Measurements from ENCODE around the gene CLCA4. TPM values are rescaled to one million over a fixed set of nuclear protein-coding genes. Genes with fewer than 3 reads are reported as not detected.

The CLCA4 gene
- total RNA-seq, 1 donor from 2014 or later = 0.13 TPM

DNA sequence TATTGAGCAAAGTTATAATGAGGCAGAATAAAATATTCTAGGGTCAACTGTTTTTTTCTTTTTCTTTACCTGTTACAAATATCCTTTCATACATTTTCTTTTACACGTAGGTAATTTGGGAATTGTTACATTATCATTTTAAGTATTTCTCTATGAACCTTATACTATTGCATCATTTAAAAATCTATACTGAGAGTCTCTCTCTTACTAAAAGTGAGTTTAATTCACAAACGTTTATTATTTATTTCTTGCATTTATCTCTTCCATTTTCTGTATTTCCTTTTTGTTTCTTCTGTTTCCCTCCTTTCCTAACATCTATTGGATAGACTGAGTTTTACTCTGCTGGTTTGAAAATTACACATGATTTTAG lies 25.4 kb upstream of the CLCA4 start:
- DNase-seq (ENCODE audit: low spot score) = no peak
- intact Hi-C loops (cut with DNase I) = no loop called here

DNA sequence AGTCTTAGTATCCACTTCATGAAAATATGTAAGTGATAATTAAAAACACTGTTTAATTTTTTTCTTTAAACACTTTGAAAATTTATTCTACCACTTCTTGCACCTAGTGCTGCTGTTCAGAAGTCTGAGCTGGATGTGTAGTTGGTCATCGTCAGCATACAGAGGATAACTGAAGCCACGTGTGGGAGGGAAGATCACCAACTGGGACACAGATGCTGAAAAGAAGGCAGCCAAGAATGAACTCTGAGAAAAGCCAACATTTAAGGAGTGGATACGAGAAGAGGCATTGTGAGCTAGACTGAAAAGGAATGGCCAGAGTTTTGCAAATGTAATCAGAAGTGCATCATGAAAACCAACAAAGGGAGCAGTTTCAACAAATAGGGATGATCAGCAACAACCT lies 24.6 kb upstream of the CLCA4 start:
- intact Hi-C loops (cut with DNase I) = no loop called here
- DNase-seq (ENCODE audit: low spot score) = no peak

DNA sequence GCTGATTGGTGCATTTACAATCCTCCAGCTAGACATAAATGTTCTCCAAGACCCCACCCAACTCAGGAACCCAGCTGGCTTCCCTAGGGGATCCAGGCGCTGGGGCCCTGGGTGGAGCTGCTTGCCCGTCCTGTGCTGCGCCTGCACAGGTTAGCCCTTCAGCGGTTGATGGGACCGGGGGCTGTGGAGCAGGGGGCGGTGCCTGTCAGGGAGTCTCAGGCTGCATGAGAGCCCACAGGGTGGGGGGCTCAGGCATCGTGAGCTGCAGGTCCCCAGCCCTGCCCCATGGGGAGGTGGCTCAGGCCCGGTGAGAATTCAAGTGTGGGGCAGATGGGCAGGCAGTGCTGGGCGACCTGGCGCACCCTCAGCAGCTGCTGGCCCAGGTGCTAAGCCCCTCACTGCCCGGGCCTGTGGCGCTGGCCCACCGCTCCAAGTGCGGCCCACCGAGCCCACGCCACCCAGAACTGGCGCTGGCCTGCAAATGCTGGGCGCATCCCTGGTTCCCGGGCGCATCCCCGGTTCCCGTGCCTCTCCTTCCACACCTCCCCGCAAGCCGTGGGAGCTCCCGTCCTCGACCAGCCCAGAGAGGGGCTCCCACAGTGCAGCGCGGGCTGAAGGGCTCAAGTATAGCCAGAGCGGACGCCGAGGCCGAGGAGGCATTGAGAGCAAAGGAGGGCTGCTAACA lies 23.1 kb upstream of the CLCA4 start:
- intact Hi-C loops (cut with DNase I) = no loop called here
- no peak for DNase-seq (ENCODE audit: low spot score)

DNA sequence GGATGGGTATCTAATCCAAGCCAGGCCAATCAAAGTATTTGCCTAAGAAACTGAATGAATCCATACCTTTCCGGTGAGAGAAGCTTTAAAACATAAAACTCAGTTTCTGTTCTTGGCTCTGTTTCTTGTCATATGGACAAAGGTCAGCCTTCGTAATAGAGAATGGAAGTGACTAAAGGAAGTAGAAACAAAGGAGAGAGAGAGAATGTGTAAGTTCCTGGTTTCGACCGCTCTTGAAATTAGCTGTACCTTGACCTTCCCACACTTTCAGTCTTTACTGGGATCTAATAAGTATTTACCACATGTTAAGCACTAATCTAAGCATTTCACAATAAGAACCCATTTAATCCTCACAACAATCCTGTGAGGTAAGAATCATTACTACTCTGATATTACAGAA lies 19.6 kb upstream of the CLCA4 start:
- intact Hi-C loops (cut with DNase I) = no loop called here

DNA sequence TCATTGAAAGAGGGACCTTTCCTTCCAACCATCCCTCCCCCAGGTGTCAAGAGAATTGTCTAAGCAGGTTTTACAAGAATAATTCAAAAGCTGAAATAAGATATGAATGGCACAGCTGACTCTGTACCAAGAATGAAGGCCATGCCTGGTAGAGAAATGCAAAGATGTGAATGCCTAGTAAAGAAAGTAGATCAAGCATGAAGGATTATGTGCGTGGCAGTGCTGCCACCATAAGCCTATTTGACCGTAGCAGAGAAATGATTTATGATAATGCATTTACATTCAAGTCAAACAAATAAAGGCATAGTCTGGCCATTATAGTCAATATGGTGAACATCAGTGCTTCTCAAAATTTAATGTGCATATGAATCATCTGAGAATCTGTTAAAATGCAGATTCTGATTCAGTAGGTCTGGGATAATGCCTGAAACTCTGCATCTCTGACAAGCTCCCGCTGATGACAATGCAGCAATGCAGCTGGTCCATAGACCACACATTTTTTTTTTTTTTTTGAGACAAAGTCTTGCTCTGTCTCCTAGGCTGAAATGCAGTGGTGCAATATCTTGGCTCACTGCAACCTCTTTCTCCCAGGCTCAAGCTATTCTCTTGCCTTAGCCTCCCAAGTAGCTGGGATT lies 16.6 kb upstream of the CLCA4 start:
- DNase-seq (ENCODE audit: low spot score) = no peak
- intact Hi-C loops (cut with DNase I) = no loop called here

More for the DNA sequence above, 19.6 kb upstream of the CLCA4 start:
- no peak for DNase-seq (ENCODE audit: low spot score)

DNA sequence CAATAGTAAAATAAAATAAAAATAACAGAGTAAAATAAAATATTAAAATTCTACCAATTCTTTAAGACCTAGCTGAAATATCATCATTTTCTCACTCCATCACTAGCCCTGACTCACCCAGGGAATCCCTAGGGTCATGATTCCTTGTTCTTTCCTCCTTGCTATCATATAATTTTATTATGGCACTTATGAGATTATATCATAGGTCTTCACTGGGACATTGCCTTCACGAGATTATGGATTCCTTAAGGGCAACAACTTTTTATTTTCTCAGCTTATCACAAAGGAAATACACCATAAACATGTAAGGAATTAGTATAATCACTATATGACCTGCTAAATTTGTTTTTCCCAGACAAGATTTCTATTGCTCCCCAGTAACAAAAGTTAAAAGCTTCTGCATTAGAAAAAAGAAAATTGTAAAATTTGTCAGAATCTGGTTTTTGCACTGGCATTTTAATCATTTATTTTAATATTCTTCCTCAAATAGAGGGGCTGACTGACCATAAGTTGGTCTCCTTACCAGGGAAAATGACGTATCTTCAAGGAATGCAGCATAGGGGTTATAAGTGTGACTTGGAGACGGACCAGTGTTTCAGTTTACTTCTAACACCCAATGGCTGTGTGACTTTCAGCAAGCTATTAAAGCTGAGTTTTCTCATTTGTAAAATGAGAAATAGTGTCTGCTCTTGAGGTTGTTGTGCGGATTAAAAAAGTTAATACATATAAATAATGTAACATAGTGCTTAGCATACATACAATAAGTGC lies 8.8 kb upstream of the CLCA4 start:
- intact Hi-C loops (cut with DNase I) = no loop called here
- DNase-seq (ENCODE audit: low spot score) = no peak

DNA sequence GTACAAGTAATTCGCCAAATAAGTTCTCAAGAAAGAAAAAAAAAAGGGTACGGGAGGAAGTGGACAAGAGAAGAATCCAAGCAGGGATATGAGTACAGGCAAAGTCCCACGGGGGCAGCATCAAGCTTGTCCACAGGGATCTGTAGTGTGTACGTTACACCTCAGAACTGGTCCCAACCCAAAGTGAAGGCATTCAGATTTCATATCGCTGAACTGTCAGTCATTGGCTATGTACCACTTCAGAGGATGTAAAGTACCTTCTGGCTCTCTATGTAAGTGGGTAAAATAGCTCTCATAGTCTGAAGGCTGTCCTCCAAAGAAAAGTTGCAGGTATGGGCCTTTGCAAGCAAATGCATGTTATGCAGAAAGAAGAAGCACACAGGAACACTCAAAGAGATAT lies 8.1 kb upstream of the CLCA4 start:
- intact Hi-C loops (cut with DNase I) = no loop called here
- DNase-seq (ENCODE audit: low spot score) = no peak

DNA sequence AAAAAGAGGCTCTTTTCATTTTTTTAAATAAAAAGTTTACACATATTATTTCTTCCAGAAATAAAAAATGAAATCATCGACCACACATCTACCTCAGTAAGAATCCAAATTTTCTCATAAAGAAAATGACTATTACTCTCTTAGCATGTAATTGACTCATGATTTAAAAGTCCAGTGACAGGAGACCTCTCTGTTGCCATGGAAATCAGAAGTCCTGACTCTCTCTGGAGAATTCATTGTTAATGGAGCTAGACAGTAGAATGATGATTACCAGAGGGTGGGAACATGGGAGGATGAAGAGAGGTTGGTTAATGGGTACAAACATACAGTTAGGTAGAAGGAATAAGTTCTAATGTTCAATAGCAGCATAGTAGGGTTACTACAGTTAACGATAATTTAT lies 5.0 kb upstream of the CLCA4 start:
- intact Hi-C loops (cut with DNase I) = no loop called here

DNA sequence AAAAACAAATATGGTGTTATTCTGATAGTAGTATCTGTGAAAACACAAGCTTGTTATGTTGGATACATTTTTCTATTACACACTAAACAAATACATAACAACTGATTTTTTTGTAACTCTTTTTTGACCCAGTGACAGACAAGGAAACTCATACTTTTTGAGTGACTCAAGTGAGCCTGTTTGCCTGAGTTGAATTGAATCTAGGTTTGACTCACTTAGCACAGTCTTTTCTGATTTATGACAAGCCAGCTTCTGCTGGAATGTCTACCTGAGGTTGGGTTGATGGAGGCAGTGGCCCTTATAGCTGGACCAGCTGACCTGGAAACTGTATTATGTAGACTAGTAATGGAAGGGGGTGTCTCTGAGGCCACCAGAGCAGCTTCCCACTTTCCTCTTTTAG lies 4.2 kb upstream of the CLCA4 start:
- intact Hi-C loops (cut with DNase I) = no loop called here
- DNase-seq (ENCODE audit: low spot score) = no peak

More for the DNA sequence above, 5.0 kb upstream of the CLCA4 start:
- DNase-seq (ENCODE audit: low spot score) = no peak

DNA sequence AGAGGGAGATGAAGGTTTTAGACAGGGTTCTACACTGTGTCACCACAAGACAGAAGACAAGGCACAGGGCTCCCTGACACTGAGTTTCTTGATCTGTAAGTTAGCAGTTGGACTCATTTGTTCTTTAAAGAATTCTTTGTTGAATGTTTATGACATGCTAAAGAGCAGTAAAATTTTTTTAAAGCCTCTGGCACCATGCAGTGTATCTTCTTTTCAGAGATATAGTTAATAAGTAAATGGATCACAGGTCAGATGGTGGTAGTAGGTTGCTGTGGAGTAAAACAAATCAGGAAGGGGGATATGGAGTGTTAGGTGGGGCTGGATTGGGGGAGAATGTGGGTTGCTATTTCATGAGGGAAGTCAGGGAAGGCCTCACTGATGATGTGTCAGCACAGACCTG lies 2.0 kb downstream of the CLCA4 start:
- no peak for DNase-seq (ENCODE audit: low spot score)
- intact Hi-C loops (cut with DNase I) = no loop called here

DNA sequence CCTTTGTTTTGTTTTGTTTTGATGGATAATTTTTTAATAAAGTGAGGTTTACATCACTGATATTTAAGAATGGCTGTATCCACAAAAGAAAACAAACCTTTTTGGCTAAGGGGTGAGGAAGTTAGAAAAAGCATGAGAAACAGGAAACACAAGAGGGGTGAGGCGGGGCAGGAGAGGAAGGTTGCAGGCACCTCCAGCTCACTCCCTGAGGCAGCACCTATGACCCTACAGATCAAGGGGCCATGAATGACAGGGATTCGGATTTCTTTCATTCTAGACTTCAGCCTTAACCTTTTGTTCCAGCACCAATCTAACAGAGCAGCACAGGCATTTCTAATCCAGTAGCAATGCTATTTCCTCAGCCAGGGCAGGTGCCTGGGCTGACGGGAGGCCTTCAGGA lies 4.4 kb downstream of the CLCA4 start:
- no peak for DNase-seq (ENCODE audit: low spot score)
- intact Hi-C loops (cut with DNase I) = no loop called here

DNA sequence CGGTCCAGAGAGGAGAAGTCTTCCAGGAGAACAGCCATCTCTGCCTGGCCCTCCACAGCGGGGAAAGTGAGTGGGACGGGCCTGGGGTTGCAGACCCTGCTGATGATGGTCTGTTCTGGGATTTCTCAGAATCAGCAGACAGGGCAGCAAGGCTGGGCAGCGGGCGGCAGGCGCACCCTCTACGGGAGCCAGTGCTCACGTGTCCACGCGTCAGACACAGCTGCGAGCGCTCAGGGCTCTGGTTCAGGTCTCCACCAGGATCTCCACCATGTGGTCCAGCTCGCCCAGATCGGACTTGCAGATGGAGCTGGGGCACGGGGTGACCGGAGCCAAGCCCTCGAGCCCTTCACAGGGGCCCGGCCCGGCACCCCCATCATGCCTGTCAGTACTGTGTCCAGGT lies 5.5 kb downstream of the CLCA4 start:
- intact Hi-C loops (cut with DNase I) = no loop called here
- DNase-seq (ENCODE audit: low spot score) = no peak

DNA sequence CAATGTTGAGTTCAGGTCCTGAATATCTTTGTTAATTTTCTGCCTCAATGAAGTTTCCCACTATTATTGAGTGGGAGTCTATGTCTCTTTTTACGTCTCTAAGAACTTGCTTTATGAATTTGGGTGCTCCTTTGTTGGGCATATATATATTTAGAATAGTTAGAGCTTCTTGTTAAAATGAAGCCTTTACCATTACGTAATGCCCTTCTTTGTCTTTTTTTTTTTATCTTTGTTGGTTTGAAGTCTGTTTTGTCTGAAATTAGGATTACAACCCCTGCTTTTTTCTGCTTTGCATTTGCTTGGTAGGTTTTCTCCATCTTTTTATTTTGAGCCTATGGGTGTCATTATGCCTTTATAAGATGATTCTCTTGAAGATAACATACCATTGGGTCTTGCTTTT lies 10.9 kb downstream of the CLCA4 start:
- DNase-seq (ENCODE audit: low spot score) = no peak
- intact Hi-C loops (cut with DNase I) = no loop called here

DNA sequence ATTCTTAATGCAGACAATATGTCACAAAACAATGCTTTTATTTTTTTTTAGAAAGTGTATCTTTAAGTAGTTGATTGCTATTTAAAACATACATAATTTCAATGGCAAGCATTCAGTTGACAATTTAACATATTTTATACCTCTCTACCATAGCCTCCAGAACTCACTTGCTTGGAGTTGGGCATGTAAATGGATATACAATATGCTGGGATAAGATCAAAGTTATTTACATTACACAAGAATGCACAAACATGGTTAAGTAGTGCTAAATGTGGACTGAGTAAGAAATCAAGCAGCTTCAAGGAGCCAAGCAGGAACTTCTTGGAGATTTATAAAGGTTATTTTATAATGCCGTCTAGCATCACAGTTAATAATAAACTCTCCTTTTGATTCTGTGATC lies 17.0 kb downstream of the CLCA4 start:
- intact Hi-C loops (cut with DNase I) = no loop called here
- DNase-seq (ENCODE audit: low spot score) = no peak

DNA sequence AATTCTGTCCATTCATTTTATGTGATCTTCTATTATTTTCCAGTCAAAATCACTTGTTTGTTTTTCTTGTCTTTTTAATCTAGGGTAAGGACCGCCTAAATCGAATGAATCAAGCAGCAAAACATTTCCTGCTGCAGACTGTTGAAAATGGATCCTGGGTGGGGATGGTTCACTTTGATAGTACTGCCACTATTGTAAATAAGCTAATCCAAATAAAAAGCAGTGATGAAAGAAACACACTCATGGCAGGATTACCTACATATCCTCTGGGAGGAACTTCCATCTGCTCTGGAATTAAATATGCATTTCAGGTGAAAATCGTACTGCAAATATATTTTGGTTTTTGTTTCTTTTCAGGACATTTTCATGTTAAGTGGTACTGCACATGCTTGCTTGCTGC lies 20.5 kb downstream of the CLCA4 start:
- intact Hi-C loops (cut with DNase I) = no loop called here
- DNase-seq (ENCODE audit: low spot score) = no peak

DNA sequence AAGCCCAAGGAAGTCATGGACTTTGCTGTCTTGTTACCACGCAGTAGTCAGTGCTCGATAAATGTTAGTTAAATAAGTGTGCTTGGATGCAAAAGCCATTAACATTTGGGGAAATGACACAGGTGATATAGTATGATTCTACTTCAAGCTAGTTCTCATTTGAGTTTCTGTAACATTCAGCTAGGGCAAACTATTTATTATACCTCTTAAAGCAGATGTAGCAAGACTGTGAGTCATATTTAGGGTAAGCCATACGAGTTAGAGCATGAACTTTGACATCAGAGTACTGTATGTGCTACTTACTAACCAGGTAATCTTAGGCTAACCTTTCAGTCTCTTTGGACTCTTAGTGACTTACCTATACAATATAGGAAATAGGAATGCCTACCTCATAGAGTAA lies 21.0 kb downstream of the CLCA4 start:
- intact Hi-C loops (cut with DNase I) = no loop called here
- no peak for DNase-seq (ENCODE audit: low spot score)

DNA sequence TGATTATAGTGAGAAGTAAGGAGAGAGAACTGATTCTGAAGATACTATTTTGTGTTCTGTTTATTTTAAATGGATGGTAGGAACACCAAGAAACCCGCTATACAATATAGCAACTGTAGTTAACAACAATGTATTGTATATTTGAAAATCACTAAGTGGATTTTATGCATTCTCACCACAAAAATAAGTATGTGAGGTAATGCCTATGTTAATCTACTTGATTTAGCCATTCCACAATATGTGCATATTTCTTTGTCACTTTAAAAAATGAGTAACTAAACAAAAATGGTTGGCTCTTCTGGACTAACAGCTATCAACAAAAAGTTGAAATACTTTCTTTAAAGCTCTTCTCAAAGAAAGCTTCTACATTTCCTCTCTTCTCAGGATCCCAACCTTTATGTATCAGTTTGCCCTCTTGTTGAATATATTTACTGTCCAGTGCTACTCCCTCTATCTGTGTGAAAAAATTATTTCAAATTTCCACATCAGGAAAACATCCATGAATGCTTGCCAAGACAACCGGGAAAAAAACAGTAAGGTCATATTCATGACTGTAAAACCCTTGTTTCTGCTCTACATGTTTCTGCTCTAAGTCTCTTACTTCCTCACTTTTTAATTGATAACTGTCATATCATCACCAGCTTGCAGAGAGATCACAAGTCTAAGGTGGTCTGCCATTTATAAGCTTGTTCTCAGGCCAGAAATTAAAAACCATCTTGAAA lies 27.0 kb downstream of the CLCA4 start:
- intact Hi-C loops (cut with DNase I) = no loop called here
- no peak for DNase-seq (ENCODE audit: low spot score)

DNA sequence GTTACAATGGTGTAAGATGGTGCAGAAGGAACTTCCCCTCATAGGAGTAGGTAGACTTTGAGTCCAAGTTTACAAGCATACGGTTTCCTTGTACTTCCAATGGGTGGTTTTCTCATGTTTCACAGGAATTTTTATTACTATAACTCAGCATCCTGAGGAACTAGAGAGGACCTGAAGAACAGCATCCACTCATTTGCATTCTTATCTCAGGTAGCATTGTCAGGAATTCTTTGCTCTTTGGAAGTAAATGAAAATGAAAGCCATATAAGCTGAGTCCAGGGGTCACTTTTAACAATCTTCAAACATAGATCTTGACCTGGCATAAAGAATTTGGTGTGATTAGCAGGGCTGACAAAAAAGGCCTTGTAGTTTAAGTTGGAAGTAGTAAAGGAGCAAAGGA lies 34.4 kb downstream of the CLCA4 start:
- intact Hi-C loops (cut with DNase I) = no loop called here
- DNase-seq (ENCODE audit: low spot score) = no peak

DNA sequence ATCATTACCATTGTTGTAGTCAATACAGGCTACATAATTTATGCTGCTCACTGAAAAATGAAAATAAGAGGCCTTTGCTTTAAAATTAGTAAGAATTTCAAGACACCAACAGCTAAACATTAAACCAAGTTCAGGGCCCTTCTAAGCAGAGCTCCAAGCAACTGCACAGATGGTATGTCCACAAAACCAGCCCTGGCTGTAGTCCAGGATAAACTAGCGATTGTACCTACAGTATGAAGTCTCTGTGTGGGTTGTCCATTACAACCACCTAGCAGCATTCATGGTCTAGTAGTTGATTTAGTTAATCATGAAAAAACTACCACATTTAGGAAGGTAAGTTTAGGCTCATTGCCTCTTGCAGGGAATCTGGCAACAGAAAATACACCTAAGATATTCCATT lies 35.3 kb downstream of the CLCA4 start:
- DNase-seq (ENCODE audit: low spot score) = no peak
- intact Hi-C loops (cut with DNase I) = no loop called here

DNA sequence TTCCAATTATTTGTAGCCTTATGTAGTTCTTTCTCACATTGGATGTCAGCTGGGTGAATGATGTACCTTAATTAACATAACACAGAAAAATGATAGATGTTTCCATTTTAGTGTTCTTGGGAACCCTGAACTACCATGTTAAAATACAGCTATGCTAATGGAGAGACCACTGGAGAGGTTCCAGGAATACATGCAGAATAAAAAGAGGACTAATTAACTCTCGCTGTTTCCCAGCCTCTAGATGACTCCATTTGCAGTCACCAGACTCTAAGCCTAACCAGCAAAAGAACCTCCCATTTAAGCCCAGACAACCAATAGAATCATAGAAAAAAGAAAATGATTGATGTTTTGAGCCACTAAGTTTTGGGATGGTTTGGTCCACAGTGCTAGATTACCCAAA lies 36.2 kb downstream of the CLCA4 start:
- intact Hi-C loops (cut with DNase I) = no loop called here
- DNase-seq (ENCODE audit: low spot score) = no peak

DNA sequence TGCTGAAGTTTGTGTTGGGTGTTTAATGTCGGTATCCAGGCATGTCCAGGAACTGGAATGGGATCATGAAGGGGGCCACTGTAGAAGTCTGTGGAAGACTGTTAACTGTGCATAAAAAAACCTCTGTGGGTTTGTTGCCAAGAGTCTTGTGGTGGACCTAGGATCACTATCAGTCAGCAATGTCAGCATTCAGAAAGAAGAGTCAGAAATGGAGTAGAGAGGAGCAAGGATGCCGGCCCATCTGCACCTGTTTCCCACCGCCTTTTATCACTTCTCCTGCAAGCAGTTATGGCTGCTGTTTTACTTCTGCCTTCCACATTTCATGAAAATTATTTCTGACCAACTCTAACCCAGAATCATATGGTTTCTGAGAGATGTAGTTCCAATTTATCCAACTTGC lies 36.7 kb downstream of the CLCA4 start:
- intact Hi-C loops (cut with DNase I) = no loop called here
- no peak for DNase-seq (ENCODE audit: low spot score)
